GM12878 (cell line): ENCODE data around the gene DUSP22. TPM values are rescaled to one million over a fixed set of nuclear protein-coding genes. Genes with fewer than 3 reads are reported as not detected.

Source experiments
- ATF3 ChIP-seq: IDR thresholded peaks from 2 replicates; pipeline ENCODE4 v1.6.1; 2011; ENCODE audit warnings: low read depth, mild to moderate bottlenecking, low read length, moderate library complexity, borderline replicate concordance; ENCODE audit errors: extremely low read depth
- CEBPB ChIP-seq, 2 experiments: fragments of 150-350 bp in 1 of 2; IDR thresholded peaks; 2 replicates each; pipeline ENCODE4 v1.6.1; 2012 to 2014; ENCODE audit warnings: low read depth in 2 of 2, low read length in 2 of 2, borderline replicate concordance in 1 of 2, inconsistent platforms in 1 of 2
- IRF5 ChIP-seq: fragments of 450-650 bp; IDR thresholded peaks from 2 replicates; pipeline ENCODE4 v1.6.1; 2017; ENCODE audit warnings: borderline replicate concordance
- MTA2 ChIP-seq: fragments of 450-650 bp; IDR thresholded peaks from 2 replicates; pipeline ENCODE4 v1.6.1; 2016; ENCODE audit warnings: low read depth, mild to moderate bottlenecking, moderate library complexity
- POLR2A ChIP-seq: IDR thresholded peaks from 2 replicates; pipeline ENCODE4 v1.6.1; 2011; ENCODE audit warnings: low read depth, mild to moderate bottlenecking, low read length
- RCOR1 ChIP-seq: conservative IDR thresholded peaks from 2 replicates; pipeline ENCODE4 v1.6.1; 2012; ENCODE audit warnings: low read depth, low read length, improper control_type of control experiment
- ZBTB40 ChIP-seq: fragments of 450-650 bp; IDR thresholded peaks from 2 replicates; pipeline ENCODE4 v1.6.1; 2016; ENCODE audit warnings: mild to moderate bottlenecking, moderate library complexity, borderline replicate concordance
- polyA plus RNA-seq, 11 experiments: library from polyadenylated mRNA; depleted of rRNA in 4 of 11; unstranded in 6 of 11; stranded (reverse) in 5 of 11; fragments of >200 nt; fragmentation: Nextera tagmentation in 4 of 11; fragmentation: Illumina TruSeq in 1 of 11; extraction: Ambion mirVana in 4 of 11; extraction: Trizol in 1 of 11; gene quantifications; 1 replicate in 1 of 11; 2 replicates in 10 of 11; pipeline versions ENCODE4 v1.2.1 to v1.2.3, GENCODE V29; 2011 to 2016; ENCODE audit warnings: inconsistent platforms in 2 of 11, missing spikeins in 2 of 11, low read depth in 1 of 11
- total RNA-seq, 4 experiments: library from RNA; depleted of rRNA in 3 of 4; stranded (reverse); fragments of >200 nt in 3 of 4; fragmentation: Illumina TruSeq in 1 of 4; extraction: Trizol in 1 of 4; gene quantifications; 2 replicates each; pipeline versions ENCODE4 v1.2.1 to v1.2.3, GENCODE V29; 2013 to 2021

DUSP22 gene
- total and polyA plus RNA-seq, 10 of the 15 experiments (the other 5 are each of a cell fraction or from before 2014, with no cell fraction given): 78.9 to 156 (median 107) TPM

- no peak for TF ChIP-seq IRF5
- no peak for TF ChIP-seq POLR2A
- TF ChIP-seq ATF3: no peak
- TF ChIP-seq RCOR1: no peak
- peak; percentile 81 for TF ChIP-seq MTA2
- TF ChIP-seq ZBTB40: no peak
- TF ChIP-seq CEBPB (IDR thresholded peaks at IDR 0.05; ENCODE audit: borderline replicate concordance in 1 of 2, low read depth in 2 of 2, low read length in 2 of 2): peak in 1 of 2 experiments; percentile 96; a peak in 2 of 4 replicates
Measured at GRCh38 chr6:340991-341827, 48.9 kb downstream of the DUSP22 start (continued).
